ENCODE data around the gene AP2A2. TPM values are rescaled to one million over a fixed set of nuclear protein-coding genes. Genes with fewer than 3 reads are reported as not detected.

The AP2A2 gene
- total RNA-seq, 1 donor = 50.7 TPM

DNA sequence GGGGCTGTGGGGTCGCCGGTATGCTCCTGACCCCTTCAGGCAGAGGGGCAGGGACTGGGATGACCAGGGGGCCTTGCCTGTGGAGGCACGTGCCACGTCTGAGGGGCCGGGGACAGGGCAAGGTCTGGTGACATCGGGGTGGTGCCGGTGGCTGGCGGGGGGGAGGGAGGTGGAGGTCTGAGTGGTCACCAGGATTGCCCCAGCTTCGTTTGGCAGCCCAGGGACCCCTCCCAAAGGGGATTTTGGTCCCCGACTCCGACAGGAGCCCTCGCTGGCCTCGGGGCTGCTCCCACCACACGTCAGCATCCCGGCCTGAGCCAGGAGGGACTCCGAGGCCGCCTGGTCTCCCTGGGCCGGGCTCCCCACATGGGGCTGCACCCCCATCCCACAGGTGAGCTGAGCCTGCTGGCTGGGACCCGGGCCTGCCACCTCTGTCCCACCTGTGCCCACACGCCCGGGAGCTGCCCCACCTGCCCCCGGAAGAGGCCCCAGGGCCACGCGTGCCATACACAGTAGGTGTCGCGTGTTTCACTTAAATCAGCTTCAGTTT is 111.9 kb downstream of the AP2A2 start:
- no peak overlapping the region for H3K4me2 ChIP-seq (ENCODE audit: insufficient read depth, low read length)
- no peaks in the 10 kb centered on the region for H3K9me3 ChIP-seq (ENCODE audit: low read depth, low read length)
- H2AFZ ChIP-seq (ENCODE audit: low read length) = no peak overlapping the region
- peaks cover 2% of the 10 kb centered on the region for H3K4me1 ChIP-seq (ENCODE audit: insufficient read depth, low read length)
- no peaks in the 10 kb centered on the region for H3K79me2 ChIP-seq (ENCODE audit: insufficient read depth, low read length)
- H3K27me3 ChIP-seq (ENCODE audit: insufficient read depth, low read length) = no peaks in the 10 kb centered on the region
- no peak overlapping the region for H3K27ac ChIP-seq (ENCODE audit: low read depth, low read length)
- H3K4me3 ChIP-seq (ENCODE audit: insufficient read depth, low read length) = no peak overlapping the region
- no peaks in the 10 kb centered on the region for H3K36me3 ChIP-seq (ENCODE audit: insufficient read depth, low read length)
- H4K20me1 ChIP-seq (ENCODE audit: insufficient read depth, low read length) = no peaks in the 10 kb centered on the region
- TF ChIP-seq CTCF (IDR thresholded peaks at IDR 0.05; ENCODE audit: extremely low read depth, low read depth, low read length) = no peak
- DNase-seq (ENCODE audit: insufficient read length, low spot score, missing footprints) = no peak

DNA sequence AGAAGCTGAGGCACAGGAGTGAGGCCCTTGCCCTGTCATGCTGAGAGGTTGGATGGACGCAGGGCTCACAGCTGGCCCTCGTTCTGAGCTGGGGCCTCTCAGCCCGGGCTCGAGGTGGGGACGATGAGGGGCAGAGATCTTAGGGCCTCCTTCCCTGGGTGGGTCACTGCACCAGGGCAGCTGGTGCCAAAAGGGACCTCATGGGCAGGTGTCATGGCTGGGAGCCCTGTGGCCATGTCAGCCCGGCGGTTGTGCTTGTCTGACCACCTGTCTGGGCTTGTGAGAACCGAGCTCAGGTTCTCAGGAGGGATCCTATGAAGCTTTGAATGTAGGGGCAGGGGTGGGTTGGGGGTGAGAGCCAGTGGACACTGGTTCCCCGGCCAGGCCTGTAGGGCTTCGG is 112.7 kb downstream of the AP2A2 start:
- Histone ChIP-seq H3K36me3 (ENCODE audit: insufficient read depth, low read length) (no peaks in the 10 kb centered on the region), H3K4me1 (ENCODE audit: insufficient read depth, low read length) (peaks cover 2% of the 10 kb centered on the region), H3K27me3 (ENCODE audit: insufficient read depth, low read length) (no peaks in the 10 kb centered on the region), H3K27ac (ENCODE audit: low read depth, low read length) (no peak overlapping the region), H3K9me3 (ENCODE audit: low read depth, low read length) (no peaks in the 10 kb centered on the region), H3K79me2 (ENCODE audit: insufficient read depth, low read length) (no peaks in the 10 kb centered on the region), H3K4me2 (ENCODE audit: insufficient read depth, low read length) (no peak overlapping the region), H3K4me3 (ENCODE audit: insufficient read depth, low read length) (no peak overlapping the region), H4K20me1 (ENCODE audit: insufficient read depth, low read length) (no peaks in the 10 kb centered on the region), H2AFZ (ENCODE audit: low read length) (no peak overlapping the region)
- no peak for TF ChIP-seq CTCF (IDR thresholded peaks at IDR 0.05; ENCODE audit: extremely low read depth, low read depth, low read length)
- DNase-seq (ENCODE audit: insufficient read length, low spot score, missing footprints) = no peak

- Histone ChIP-seq H3K79me2 (ENCODE audit: insufficient read depth, low read length) (no peaks in the 10 kb centered on the region), H2AFZ (ENCODE audit: low read length) (no peak overlapping the region), H3K27me3 (ENCODE audit: insufficient read depth, low read length) (no peaks in the 10 kb centered on the region), H4K20me1 (ENCODE audit: insufficient read depth, low read length) (no peaks in the 10 kb centered on the region), H3K4me3 (ENCODE audit: insufficient read depth, low read length) (no peak overlapping the region), H3K36me3 (ENCODE audit: insufficient read depth, low read length) (no peaks in the 10 kb centered on the region), H3K9me3 (ENCODE audit: low read depth, low read length) (no peaks in the 10 kb centered on the region), H3K27ac (ENCODE audit: low read depth, low read length) (no peak overlapping the region), H3K4me1 (ENCODE audit: insufficient read depth, low read length) (peaks cover 2% of the 10 kb centered on the region), H3K4me2 (ENCODE audit: insufficient read depth, low read length) (no peak overlapping the region)
- TF ChIP-seq CTCF (IDR thresholded peaks at IDR 0.05; ENCODE audit: extremely low read depth, low read depth, low read length) = no peak
- no peak for DNase-seq (ENCODE audit: insufficient read length, low spot score, missing footprints)
Measured at GRCh38 chr11:1038921-1039320, 113.3 kb downstream of the AP2A2 start.

- DNase-seq (ENCODE audit: insufficient read length, low spot score, missing footprints) = peak; percentile 94
- no peak for TF ChIP-seq CTCF (IDR thresholded peaks at IDR 0.05; ENCODE audit: extremely low read depth, low read depth, low read length)
- peaks cover 2% of the 10 kb centered on the region for H3K4me1 ChIP-seq (ENCODE audit: insufficient read depth, low read length)
- no peak overlapping the region for H3K27ac ChIP-seq (ENCODE audit: low read depth, low read length)
- no peaks in the 10 kb centered on the region for H3K9me3 ChIP-seq (ENCODE audit: low read depth, low read length)
- H3K4me2 ChIP-seq (ENCODE audit: insufficient read depth, low read length) = no peak overlapping the region
- H3K79me2 ChIP-seq (ENCODE audit: insufficient read depth, low read length) = no peaks in the 10 kb centered on the region
- no peak overlapping the region for H2AFZ ChIP-seq (ENCODE audit: low read length)
- no peak overlapping the region for H3K4me3 ChIP-seq (ENCODE audit: insufficient read depth, low read length)
- H4K20me1 ChIP-seq (ENCODE audit: insufficient read depth, low read length) = no peaks in the 10 kb centered on the region
- no peaks in the 10 kb centered on the region for H3K27me3 ChIP-seq (ENCODE audit: insufficient read depth, low read length)
- H3K36me3 ChIP-seq (ENCODE audit: insufficient read depth, low read length) = no peaks in the 10 kb centered on the region
Measured at GRCh38 chr11:1039481-1040427, 114.1 kb downstream of the AP2A2 start.
